Spleen (tissue), 7 donors: ENCODE measurements around the gene TAF1L.

Experiments
- POLR2A ChIP-seq, 3 donors: fragments of 450-650 bp; IDR thresholded peaks; one replicate each; pipeline ENCODE4 v1.5.1; 2017; ENCODE audit warnings: antibody characterized with exemption in 3 of 3, mild to moderate bottlenecking in 1 of 3
- POLR2AphosphoS5 ChIP-seq, 3 donors: sonication (generic); formaldehyde crosslinking; IDR thresholded peaks; one replicate each; pipeline ENCODE4 v1.5.1; 2017; ENCODE audit warnings: antibody characterized with exemption in 3 of 3
- TF ChIP-seq, protein P1 (sequence below), 11 experiments: fragments of 200-600 bp in 7 of 11; fragments of 450-650 bp in 4 of 11; sonication (generic) in 4 of 11; IDR thresholded peaks in 8 of 11; conservative IDR thresholded peaks in 3 of 11; 1 replicate in 7 of 11; 2 replicates in 4 of 11; pipeline versions ENCODE4 v1.4.0 to v1.8.0; 2016 to 2021; ENCODE audit warnings: antibody characterized with exemption in 11 of 11, inconsistent platforms in 4 of 11, mild to moderate bottlenecking in 1 of 11
- donor health status: DM: no; HTN: no; CAD: no; lungs with moderate emphysema.
- donor health status: DM: no; HTN: no; CAD: no.
- donor health status: DM: no; HTN: no; CAD: no.

DNA sequence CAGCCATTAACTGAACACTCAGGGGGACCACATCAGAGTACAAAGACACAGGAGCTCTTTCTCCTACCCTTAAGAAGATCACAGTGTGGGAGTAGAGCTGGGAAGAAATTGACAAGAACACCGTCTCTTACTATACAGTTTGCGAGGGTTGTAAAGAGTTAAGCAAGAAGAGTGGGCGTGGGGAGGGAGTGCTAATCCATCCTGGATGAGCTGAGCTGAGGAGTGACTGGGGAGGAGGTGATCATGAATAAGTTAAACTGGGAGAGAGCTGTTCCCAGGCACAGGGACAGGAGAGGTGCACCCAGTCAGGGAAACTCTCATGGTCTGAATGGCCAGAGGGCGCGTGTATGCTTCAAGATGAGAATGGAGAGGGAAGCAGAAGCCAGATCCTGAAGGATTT is 17.2 kb downstream of the TAF1L start:
- TF ChIP-seq, protein P1, sequence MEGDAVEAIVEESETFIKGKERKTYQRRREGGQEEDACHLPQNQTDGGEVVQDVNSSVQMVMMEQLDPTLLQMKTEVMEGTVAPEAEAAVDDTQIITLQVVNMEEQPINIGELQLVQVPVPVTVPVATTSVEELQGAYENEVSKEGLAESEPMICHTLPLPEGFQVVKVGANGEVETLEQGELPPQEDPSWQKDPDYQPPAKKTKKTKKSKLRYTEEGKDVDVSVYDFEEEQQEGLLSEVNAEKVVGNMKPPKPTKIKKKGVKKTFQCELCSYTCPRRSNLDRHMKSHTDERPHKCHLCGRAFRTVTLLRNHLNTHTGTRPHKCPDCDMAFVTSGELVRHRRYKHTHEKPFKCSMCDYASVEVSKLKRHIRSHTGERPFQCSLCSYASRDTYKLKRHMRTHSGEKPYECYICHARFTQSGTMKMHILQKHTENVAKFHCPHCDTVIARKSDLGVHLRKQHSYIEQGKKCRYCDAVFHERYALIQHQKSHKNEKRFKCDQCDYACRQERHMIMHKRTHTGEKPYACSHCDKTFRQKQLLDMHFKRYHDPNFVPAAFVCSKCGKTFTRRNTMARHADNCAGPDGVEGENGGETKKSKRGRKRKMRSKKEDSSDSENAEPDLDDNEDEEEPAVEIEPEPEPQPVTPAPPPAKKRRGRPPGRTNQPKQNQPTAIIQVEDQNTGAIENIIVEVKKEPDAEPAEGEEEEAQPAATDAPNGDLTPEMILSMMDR (IDR thresholded peaks at IDR 0.05 in 8 of 11, conservative IDR thresholded peaks at IDR 0.05 in 3 of 11) = no peak
- TF ChIP-seq POLR2AphosphoS5 (IDR thresholded peaks at IDR 0.05) = no peak
- no peak for TF ChIP-seq POLR2A (IDR thresholded peaks at IDR 0.05)
